ENCODE results near the gene VPS37B. TPM values are rescaled to one million over a fixed set of nuclear protein-coding genes. Genes with fewer than 3 reads are reported as not detected.

Gene VPS37B
- total and polyA plus RNA-seq, 10 of the 15 experiments (the other 5 are each of a cell fraction or from before 2014, with no cell fraction given) = 0.66 to 68.6 (median 39.6) TPM

GRCh38 chr12:122862110-122862634 is 33.8 kb downstream of the VPS37B start (continued):
- TF ChIP-seq IRF5 (IDR thresholded peaks at IDR 0.05; ENCODE audit: borderline replicate concordance) (no peak), ZBED1 (IDR thresholded peaks at IDR 0.05; ENCODE audit: borderline replicate concordance) (no peak), NR2F1 (conservative IDR thresholded peaks at IDR 0.05) (no peak), KLF5 (IDR thresholded peaks at IDR 0.05; ENCODE audit: partially characterized antibody) (no peak), FOXK2 (IDR thresholded peaks at IDR 0.05) (no peak)

DNA sequence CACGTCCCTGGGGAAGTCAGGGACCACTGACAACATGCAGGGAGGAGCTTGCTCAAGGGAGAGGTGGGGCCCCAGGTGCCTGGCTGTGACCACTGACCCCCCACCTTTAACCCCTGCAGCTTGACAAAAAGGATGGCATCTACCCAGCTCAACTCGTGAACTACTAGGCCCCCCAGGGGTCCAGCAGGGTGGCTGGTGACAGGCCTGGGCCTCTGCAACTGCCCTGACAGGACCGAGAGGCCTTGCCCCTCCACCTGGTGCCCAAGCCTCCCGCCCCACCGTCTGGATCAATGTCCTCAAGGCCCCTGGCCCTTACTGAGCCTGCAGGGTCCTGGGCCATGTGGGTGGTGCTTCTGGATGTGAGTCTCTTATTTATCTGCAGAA is 34.3 kb downstream of the VPS37B start:
- RAD21 ChIA-PET (ENCODE audit: unreplicated experiment) = interaction anchor here (1.0 to 6.9 kb wide), 10 partner anchors 10 to 377 kb away, joined by 3 to 72 read pairs (median 6); partner anchors contain the start of gene ABCB9
- Histone ChIP-seq H2AFZ (ENCODE audit: control insufficient read depth, low read depth, low read length) (no peak overlapping the region), H3K36me3 (ENCODE audit: control insufficient read depth in 2 of 2, insufficient read depth in 2 of 2, low read length in 1 of 2) (peaks cover 2 to 15% of the 10 kb centered on the region in 2 experiments; a peak in 2 of 4 replicates), H3K9ac (ENCODE audit: control insufficient read depth, insufficient read depth, low read length) (no peak overlapping the region), H3K79me2 (ENCODE audit: control insufficient read depth, insufficient read depth, low read length) (no peaks in the 10 kb centered on the region), H3K9me3 (replicated peaks; ENCODE audit: control insufficient read depth, insufficient read depth, low read length) (no peaks in the 10 kb centered on the region), H3K4me3 (no peak overlapping the region), H3K27me3 (replicated peaks in 1 of 2; ENCODE audit: control insufficient read depth in 2 of 2, insufficient read depth in 2 of 2, low read length in 1 of 2) (no peaks in the 10 kb centered on the region), H3K4me1 (ENCODE audit: control insufficient read depth, insufficient read depth, low read length) (no peaks in the 10 kb centered on the region), H4K20me1 (ENCODE audit: control insufficient read depth, insufficient read depth) (no peaks in the 10 kb centered on the region), H3K27ac (ENCODE audit: control insufficient read depth, insufficient read depth) (no peak overlapping the region), H3K4me2 (ENCODE audit: control insufficient read depth, insufficient read depth) (no peak overlapping the region)
- WGBS (ENCODE audit: insufficient coverage, insufficient replicate concordance, low lambda C conversion rate, missing lambda C conversion rate) = 62% methylated on average over 5 of the region's 5 CpGs
- intact Hi-C loops (cut with micrococcal nuclease; ENCODE audit: unreplicated experiment) = loop anchor here (2.0 kb wide), 1 partner anchor 69 kb away; no protein-coding TSS in a partner anchor
- CTCF ChIA-PET = interaction anchor here (1.1 to 7.4 kb wide), 13 partner anchors 10 to 224 kb away, joined by 3 to 127 read pairs (median 10); no protein-coding TSS in a partner anchor
- POLR2A ChIA-PET = no interaction called here
- in situ Hi-C loops (cut with MboI) = loop anchor here (25.0 kb wide), 1 partner anchor 376 kb away; the partner anchor contains the start of genes MPHOSPH9 and MTRFR
- ATAC-seq (no peak), FAIRE-seq (no peak), DNase-seq (ENCODE audit: low read depth, low spot score) (no peak)
- TF ChIP-seq STAT1 (conservative IDR thresholded peaks at IDR 0.05) (no peak), CREM (IDR thresholded peaks at IDR 0.05; ENCODE audit: low read depth) (no peak), RUNX3 (IDR thresholded peaks at IDR 0.05; ENCODE audit: low read length) (no peak), MEF2B (IDR thresholded peaks at IDR 0.05; ENCODE audit: partially characterized antibody, poor library complexity, severe bottlenecking) (no peak), MEF2A (IDR thresholded peaks at IDR 0.05; ENCODE audit: insufficient read depth, low read depth, low read length) (no peak), TCF7 (IDR thresholded peaks at IDR 0.05; ENCODE audit: borderline replicate concordance) (no peak)
- BruUV-seq (replicated peaks) = no TSS peak
- SMC1A ChIA-PET (ENCODE audit: uncharacterized antibody, unreplicated experiment) = interaction anchor here (1.0 to 8.4 kb wide), 10 partner anchors 10 to 377 kb away, joined by 4 to 100 read pairs (median 6); no protein-coding TSS in a partner anchor

Measured in GM12878 (cell line).